Endometrium (tissue), 2 donors: ENCODE results near the gene ZBTB46.
A peak's percentile ranks its signal among the peaks of the same experiment; 100 is the strongest.

Experiments
- FAIRE-seq: peaks from 2 replicates; lab custom pipeline; 2012; peaks lifted over from hg19 to GRCh38; lab: Jason Lieb, UNC
- donor health status: control.
- donor health status: control.

ZBTB46 gene

DNA sequence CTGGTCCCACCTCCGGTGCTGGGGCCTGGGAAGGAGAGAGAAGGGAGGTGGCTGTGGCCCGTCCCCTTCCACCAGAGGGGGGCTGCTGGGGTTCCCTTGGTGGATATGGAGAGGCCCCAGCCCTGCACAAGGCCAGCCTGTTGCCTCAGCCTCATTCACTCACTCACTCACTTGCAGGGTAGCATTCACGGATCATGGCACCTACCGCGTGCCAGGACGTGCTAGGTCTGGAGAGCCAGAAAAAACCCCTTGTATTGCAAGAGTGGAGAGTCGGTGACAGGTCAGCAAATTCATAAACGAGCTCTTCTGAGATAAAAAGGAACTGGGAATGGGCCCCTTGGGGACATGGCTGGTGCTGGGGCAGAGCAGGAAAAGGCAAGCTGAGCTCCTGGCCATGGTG lies 6.4 kb upstream of the ZBTB46 start:
- FAIRE-seq = no peak

DNA sequence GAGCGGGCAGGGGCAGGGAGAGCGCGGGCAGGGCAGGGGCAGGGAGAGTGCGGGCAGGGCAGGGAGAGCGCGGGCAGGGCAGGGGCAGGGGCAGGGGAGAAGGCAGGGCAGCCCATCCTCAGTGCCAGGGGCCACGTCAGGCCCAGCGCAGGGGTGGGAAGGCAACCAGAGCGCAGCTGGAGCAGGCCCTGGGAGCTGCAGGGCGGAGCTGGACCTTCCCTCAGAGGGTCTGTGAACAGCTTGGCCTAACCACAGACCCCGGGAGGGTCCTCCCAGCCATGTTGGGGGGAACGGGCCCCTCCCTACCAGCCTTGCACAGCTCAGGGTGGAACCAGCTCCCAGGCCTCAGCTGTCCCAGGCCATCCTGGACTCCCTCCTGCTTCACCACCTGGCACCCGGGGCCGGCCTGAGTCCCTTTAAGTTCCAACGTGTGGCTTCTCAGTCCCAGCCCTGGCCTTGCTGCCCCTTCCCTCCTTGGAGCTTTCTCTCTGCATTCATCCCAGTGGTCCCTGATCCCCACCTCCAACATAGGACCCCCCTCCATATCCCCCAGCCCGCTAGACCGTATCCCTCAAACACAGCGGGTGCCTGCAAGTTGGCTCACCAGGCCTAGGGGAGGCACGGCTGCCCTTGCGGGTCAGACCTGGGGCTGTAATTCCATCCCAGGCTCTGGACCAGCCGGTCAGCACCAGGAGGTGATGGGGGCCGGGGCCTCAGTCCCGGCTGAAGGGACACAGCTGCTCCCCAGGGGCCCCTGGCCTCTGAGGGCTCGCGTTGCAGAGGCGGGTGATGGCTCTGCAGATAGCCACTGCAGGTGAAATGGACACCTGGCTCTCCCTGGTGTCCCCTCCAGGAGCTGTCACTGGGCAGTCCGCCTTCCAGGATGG lies 5.6 kb upstream of the ZBTB46 start:
- no peak for FAIRE-seq

DNA sequence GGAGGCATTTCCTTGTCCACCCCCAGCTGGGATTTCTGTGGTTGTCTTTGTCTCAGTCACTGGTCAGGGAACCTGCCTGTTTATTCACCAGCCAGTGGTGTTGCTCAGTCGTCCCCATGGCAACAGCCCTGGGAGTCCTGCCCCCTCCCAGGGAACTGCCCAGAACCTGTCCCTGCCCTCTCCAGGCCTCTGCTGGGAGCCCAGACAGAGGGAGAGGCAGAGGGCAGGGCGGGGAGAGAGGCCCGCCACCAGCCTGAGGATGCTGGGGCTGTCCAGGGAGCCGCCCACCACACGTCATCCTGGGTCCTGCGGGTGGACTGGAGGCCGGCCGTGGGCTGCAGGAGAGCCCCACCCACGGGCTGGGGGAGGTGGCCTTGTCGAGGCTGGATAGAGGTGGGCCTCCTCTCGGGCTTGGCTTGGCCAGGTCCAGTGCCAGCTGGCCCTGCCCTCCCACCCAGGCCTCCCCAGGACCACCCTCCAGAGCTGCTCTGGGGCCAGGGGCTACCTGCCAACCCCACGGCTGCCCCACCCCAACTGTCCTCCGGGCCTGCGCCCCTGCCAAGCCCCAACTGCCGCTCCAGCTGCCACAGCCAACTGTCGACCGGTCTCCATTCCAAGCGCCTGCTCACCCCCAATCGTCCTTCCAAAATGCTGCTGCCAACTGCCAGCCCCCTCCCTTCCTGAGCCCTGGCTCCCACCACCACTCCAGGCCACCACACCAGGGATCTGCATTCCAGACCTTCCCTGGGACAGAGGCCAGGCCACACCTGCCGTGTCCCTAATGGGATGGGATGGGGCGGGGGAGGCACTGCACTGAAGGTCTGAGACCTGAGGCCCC lies 4.2 kb upstream of the ZBTB46 start:
- peak; percentile 72 for FAIRE-seq

GRCh38 chr20:63834491-63834880 lies 3.4 kb upstream of the ZBTB46 start:
- no peak for FAIRE-seq

GRCh38 chr20:63833776-63834490 lies 2.9 kb upstream of the ZBTB46 start:
- no peak for FAIRE-seq

GRCh38 chr20:63831993-63832686 lies 1.1 kb upstream of the ZBTB46 start:
- no peak for FAIRE-seq

DNA sequence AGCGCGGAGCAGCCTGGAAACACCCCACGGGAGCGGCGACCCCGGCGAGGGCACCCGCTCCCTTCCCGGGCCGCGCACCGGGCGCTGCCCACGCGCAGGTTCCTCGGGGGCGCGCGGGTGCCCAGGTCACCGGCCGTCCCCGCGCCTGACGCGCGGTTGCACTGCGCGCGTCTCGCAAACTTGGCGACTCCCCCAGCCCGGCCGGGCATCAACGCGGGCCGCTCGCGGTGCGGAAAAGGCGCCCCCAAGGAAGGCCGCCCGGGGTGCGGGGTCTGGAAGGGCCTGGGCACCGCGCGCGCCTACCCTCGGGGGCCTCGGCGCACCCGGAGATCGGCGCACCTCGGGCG lies 555 bp upstream of the ZBTB46 start:
- no peak for FAIRE-seq

DNA sequence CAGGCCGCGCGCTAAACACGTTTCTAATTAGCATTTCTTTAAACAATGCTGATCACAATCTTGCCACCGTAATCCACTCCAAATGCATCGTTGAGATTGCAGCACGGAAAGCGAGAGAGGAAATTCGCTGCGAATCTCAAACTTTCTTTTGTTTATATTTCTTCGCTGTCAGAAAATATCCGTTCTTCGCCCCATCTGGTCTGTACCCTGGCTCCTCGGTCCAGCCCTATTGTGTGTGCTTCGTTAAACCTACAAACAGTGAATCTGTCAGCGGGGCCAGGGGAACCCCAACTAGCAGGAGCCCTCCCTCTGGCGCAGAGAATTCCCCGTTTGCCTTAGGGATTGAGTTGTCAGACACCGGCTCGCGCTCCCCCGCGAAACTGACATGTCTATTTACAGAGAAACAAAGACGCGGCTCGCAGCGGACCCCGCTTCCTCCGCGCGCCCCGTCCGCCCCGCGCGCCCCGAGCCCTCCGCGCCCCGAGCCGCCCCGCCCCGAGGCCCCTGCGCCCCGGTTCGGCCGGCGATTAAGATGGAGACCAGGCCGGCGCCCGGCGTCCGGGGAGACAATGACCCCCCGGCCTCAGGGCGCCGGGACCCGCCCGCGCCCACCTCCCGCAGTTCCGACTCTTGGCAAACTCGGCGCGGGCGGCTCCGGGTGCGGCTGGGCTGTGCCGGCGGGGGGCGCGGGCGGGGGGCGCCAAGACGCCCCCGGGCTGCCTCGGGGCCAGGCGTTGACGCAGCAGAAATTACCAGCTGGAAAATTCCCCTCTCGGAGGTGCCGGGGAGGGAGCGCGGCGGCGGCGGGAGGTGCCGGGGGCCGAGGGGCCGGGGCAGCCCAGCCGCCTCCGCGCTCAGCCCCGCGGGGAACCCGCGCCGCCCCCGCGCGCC lies 874 bp downstream of the ZBTB46 start:
- no peak for FAIRE-seq

GRCh38 chr20:63829603-63829944 lies 1.5 kb downstream of the ZBTB46 start:
- no peak for FAIRE-seq

GRCh38 chr20:63828951-63829350 lies 2.1 kb downstream of the ZBTB46 start:
- FAIRE-seq = no peak

DNA sequence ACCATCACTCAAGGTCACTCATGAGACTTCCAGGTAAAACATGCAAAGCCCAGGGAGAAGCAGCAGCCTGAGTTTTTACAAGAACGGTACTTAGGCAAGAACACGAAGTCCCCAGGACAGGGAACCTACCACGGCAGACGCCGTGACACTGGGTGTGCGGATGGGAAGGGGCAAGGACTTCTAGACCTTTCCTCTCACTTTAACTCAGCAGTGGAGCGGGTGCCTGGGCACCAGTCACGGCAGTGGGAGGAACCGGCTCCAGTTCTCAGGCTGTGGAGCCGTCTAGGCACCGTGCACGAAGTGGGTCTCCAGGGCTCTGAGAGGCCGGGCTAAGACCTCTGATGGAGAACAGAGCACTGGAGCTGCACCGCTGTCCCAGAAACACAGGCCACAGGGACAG lies 2.5 kb downstream of the ZBTB46 start:
- FAIRE-seq = no peak

DNA sequence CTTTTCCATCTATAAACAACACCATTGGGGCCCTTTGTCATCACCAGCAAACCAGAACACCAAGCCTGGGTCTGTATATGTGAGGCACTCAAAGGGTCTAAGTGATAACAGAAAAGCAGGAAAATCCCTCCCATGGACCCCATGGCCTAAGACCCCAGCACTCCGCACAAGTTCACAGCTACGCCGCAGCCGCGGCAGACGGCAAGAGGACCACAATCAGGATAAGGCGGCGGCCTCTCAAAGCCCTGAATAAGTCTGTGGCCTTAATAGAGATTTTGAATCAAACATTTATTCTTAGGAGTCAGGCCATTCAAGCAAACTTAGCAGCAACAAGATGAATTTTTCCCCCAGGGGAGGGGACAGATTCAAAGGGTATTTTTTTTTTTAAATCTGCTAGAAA lies 2.9 kb downstream of the ZBTB46 start:
- no peak for FAIRE-seq

- FAIRE-seq = no peak
These were observed 4.3 kb downstream of the ZBTB46 start for GRCh38 chr20:63826753-63827152.

DNA sequence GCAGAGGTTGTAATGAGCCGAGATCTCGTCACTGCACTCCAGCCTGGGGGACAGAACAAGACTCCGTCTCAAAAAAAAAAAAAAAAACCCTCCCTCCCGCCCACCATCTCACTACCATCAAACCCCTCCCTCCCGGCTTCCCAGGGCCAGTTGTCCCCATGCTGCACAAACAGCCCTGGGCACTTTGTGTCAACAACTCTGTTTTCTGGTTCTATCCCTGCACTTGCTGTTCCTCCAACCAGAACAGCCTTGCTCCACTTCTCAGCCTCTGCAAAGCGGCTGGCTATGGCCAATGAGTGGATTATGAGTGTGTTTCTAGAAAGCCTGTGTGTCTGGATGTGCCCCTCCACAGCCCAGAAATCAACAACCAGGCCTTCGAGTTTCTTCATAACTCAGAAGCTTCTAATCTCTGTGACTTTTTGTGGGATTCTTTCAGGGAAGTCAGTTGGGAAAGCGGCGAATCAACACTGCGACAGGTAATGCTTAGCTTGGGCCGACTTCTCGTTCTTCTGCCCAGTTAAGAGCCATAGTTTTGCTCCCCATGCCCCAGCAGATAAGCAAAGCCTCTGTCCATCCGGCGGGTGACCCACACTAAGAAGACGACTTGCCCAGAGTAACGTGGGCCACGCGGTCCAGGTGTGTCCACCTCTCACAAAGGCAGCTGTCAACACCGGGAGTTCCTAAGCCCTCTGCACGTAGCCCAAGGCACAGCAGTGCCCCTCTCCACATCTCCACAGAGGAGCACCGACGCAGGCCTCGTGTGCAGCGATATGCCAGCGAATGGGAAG lies 5.5 kb downstream of the ZBTB46 start:
- FAIRE-seq = no peak

DNA sequence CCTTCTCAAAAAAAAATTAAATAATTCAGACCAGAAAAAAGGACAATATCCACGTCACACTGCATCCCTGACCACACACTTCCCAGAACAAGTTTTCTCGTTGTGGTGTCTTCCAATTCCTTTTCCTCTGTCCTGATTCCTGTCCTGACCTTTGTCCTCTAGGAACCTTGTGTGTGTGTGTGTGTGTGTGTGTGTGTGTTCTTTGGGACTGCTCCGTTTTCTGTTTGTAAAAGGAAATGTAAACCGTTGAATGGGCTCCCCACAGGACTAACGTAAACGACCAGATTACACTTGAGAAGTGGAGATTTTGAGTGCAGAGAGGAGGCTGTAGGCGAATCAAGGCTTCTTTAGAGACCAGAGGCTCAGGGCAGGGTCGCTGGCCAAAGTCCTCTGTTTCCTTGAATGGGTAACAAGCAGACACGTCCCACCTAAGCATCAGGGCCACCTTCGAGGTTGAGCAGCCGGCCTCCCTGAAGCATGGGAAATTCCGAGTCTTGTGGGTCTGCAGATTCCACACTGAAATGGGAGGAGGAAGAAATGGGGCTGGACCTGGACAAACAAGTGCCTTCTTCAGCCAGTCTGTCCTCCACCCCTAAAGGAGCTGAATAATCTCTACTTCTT lies 7.3 kb downstream of the ZBTB46 start:
- FAIRE-seq = no peak

DNA sequence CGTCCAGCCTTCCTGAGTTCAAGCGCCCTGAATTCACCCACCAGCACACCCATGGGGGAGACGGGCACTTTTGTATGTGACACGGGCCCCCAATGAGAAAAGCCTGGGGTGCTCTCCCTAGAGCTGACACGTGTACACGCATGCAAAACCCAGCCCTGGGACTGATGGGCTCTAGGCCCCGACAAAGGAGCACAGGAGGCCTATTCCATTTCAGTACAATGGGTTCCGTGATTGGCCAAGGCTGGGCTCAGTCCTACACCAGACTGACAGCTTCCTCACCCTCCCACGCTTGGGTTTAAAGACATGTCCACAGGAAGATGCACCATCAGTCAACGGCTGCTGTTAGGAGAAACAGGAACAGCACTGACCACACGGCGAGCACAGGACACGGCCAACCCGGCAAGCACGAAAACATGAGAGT lies 8.8 kb downstream of the ZBTB46 start:
- FAIRE-seq = no peak

DNA sequence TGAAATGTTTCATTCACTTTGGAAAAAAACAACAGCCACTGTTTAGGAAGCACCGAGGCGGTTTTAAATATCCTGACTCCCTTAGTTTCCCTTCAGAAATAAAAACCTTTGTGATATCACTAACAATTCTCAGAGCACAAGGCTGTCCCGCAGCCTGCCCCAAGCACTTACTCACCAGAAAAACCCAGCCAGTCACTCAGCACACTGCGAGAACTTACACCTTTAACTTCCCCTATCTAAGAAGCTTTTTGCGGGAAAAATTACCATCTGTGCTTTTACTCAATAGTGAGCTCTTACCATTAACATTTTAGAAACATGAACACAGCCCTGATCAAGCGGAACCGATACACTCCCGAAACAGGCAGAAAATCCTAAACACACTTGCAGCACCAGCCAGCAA lies 9.3 kb downstream of the ZBTB46 start:
- no peak for FAIRE-seq

GRCh38 chr20:63819224-63819921 lies 11.7 kb downstream of the ZBTB46 start:
- no peak for FAIRE-seq

DNA sequence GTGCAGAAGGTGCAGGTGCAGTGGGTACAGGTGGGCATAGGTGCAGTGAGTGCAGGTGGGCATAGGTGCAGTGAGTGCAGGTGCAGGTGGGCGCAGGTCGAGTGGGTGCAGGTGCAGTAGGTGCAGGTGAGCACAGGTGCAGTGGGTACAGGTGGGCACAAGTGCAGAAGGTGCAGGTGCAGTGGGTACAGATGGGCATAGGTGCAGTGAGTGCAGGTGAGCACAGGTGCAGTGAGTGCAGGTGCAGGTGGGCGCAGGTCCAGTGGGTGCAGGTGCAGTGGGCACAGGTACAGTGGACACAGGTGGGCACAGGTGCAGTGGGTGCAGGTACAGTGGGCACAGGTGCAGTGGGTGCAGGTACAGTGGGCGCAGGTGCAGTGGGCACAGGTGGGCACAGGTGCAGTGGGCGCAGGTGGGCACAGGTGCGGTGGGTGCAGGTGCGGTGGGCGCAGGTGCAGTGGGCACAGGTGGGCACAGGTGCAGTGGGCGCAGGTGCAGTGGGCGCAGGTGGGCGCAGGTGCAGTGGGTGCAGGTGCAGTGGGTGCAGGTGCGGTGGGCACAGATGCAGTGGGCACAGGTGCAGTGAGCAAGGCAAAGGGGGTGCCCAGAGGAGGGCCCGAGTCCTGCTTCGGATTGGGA lies 15.3 kb downstream of the ZBTB46 start:
- FAIRE-seq = no peak
